Esophagus muscularis mucosa (tissue), 4 donors: ENCODE results near the gene RPL18. TPM values are rescaled to one million over a fixed set of nuclear protein-coding genes. Genes with fewer than 3 reads are reported as not detected.

Source experiments
- DNase-seq: peaks from one replicate; pipeline ENCODE4 v3.0.0-alpha.2; 2017; ENCODE audit errors: extremely low spot score
- H3K27ac ChIP-seq, 4 donors: fragments of 200-600 bp; sonication (generic); replicated peaks in 1 of 4; 1 replicate in 3 of 4; 2 replicates in 1 of 4; pipeline ENCODE4 v1.5.1; 2016 to 2019; ENCODE audit warnings: mild to moderate bottlenecking in 1 of 4
- H3K27me3 ChIP-seq, 4 donors: fragments of 200-600 bp; sonication (generic); one replicate each; pipeline versions ENCODE4 v1.5.1 to v1.6.0; 2016 to 2019
- H3K36me3 ChIP-seq, 4 donors: fragments of 200-600 bp; sonication (generic); one replicate each; pipeline ENCODE4 v1.5.1; 2016 to 2019
- H3K4me1 ChIP-seq, 4 donors: fragments of 200-600 bp; sonication (generic); one replicate each; pipeline ENCODE4 v1.5.1; 2016 to 2019
- H3K4me3 ChIP-seq, 4 donors: fragments of 200-600 bp; sonication (generic); 1 replicate in 2 of 4; 2 replicates in 2 of 4; pipeline ENCODE4 v1.5.1; 2016 to 2019; ENCODE audit warnings: mild to moderate bottlenecking in 4 of 4, moderate library complexity in 1 of 4
- H3K9me3 ChIP-seq, 4 donors: fragments of 200-600 bp; sonication (generic); 1 replicate in 3 of 4; 2 replicates in 1 of 4; pipeline ENCODE4 v1.5.1; 2016 to 2019
- CTCF ChIP-seq, 3 experiments: fragments of 200-600 bp in 2 of 3; fragments of 450-650 bp in 1 of 3; sonication (generic) in 2 of 3; IDR thresholded peaks; one replicate each; pipeline ENCODE4 v1.5.1; 2017 to 2019; ENCODE audit warnings: antibody characterized with exemption in 3 of 3, mild to moderate bottlenecking in 2 of 3, moderate library complexity in 1 of 3
- EP300 ChIP-seq: sonication (generic); formaldehyde crosslinking; IDR thresholded peaks from one replicate; pipeline ENCODE4 v1.6.1; 2017; ENCODE audit warnings: antibody characterized with exemption
- POLR2A ChIP-seq: fragments of 450-650 bp; IDR thresholded peaks from one replicate; pipeline ENCODE4 v1.6.1; 2017; ENCODE audit warnings: antibody characterized with exemption, moderate library complexity, mild to moderate bottlenecking, low read depth
- POLR2AphosphoS5 ChIP-seq, 2 donors: sonication (generic); formaldehyde crosslinking; IDR thresholded peaks; one replicate each; pipeline ENCODE4 v1.6.1; 2017; ENCODE audit warnings: antibody characterized with exemption in 2 of 2
- WGBS: methylation state at CpG from one replicate; pipeline ENCODE4 v1.1.5; 2018; 5-methylcytosine and 5-hydroxymethylcytosine counted together
- intact Hi-C: fragments of 100-400 bp; cut with DNase I; formaldehyde crosslinking; loops from one replicate; pipeline ENCODE4 v1.15.1; 2023
- total RNA-seq, 4 donors: library from RNA; depleted of rRNA; stranded (reverse); fragments of >200 nt; gene quantifications; one replicate each; pipeline versions ENCODE4 v1.1.0 to v1.2.1, GENCODE V29; 2016

The RPL18 gene
- total RNA-seq, 4 donors from 2014 or later: 1,298 to 2,105 (median 1,742) TPM

- Histone ChIP-seq H3K27me3 (peaks cover 0 to 29% (median 0%) of the 10 kb centered on the region in 4 donors), H3K9me3 (no peaks in the 10 kb centered on the region), H3K36me3 (no peaks in the 10 kb centered on the region), H3K4me1 (no peaks in the 10 kb centered on the region), H3K27ac (no peak overlapping the region), H3K4me3 (no peak overlapping the region)
- TF ChIP-seq POLR2A (no peak), CTCF (IDR thresholded peaks at IDR 0.05) (no peak), POLR2AphosphoS5 (IDR thresholded peaks at IDR 0.05) (no peak), EP300 (no peak)
- intact Hi-C loops: no loop called here
- 86% methylated on average over 13 of the region's 21 CpGs for WGBS
- no peak for DNase-seq
These were observed 18.1 kb downstream of the RPL18 start for GRCh38 chr19:48600679-48601417.

- Histone ChIP-seq H3K4me3 (no peak overlapping the region), H3K36me3 (no peaks in the 10 kb centered on the region), H3K27ac (no peak overlapping the region), H3K4me1 (no peaks in the 10 kb centered on the region), H3K27me3 (peaks cover 0 to 29% (median 0%) of the 10 kb centered on the region in 4 donors), H3K9me3 (no peaks in the 10 kb centered on the region)
- intact Hi-C loops: no loop called here
- no peak for TF ChIP-seq CTCF (IDR thresholded peaks at IDR 0.05)
- no peak for TF ChIP-seq EP300
- no peak for TF ChIP-seq POLR2A
- TF ChIP-seq POLR2AphosphoS5 (IDR thresholded peaks at IDR 0.05): no peak
- 66% methylated on average over 22 of the region's 30 CpGs for WGBS
- no peak for DNase-seq
These were observed 19.8 kb downstream of the RPL18 start for GRCh38 chr19:48598996-48599700.

GRCh38 chr19:48596679-48597465, 22.1 kb downstream of the RPL18 start:
- H3K27me3 ChIP-seq: peaks cover 0 to 29% (median 0%) of the 10 kb centered on the region in 4 donors
- intact Hi-C loops: no loop called here
- no peak for TF ChIP-seq POLR2AphosphoS5 (IDR thresholded peaks at IDR 0.05)
- TF ChIP-seq CTCF (IDR thresholded peaks at IDR 0.05): no peak
- no peak for TF ChIP-seq POLR2A
- TF ChIP-seq EP300: no peak
- H3K27ac ChIP-seq: no peak overlapping the region
- no peaks in the 10 kb centered on the region for H3K36me3 ChIP-seq
- no peak overlapping the region for H3K4me3 ChIP-seq
- no peaks in the 10 kb centered on the region for H3K4me1 ChIP-seq
- no peaks in the 10 kb centered on the region for H3K9me3 ChIP-seq
- WGBS: 81% methylated on average over 38 of the region's 39 CpGs
- DNase-seq: no peak

GRCh38 chr19:48596237-48596636, 22.7 kb downstream of the RPL18 start:
- H3K27ac ChIP-seq: no peak overlapping the region
- WGBS: 68% methylated on average over 2 of the region's 4 CpGs
- intact Hi-C loops: no loop called here
- no peaks in the 10 kb centered on the region for H3K9me3 ChIP-seq
- no peaks in the 10 kb centered on the region for H3K4me1 ChIP-seq
- no peak for TF ChIP-seq POLR2A
- TF ChIP-seq EP300: no peak
- DNase-seq: no peak
- H3K36me3 ChIP-seq: no peaks in the 10 kb centered on the region
- no peak overlapping the region for H3K4me3 ChIP-seq
- peaks cover 0 to 28% (median 0%) of the 10 kb centered on the region in 4 donors for H3K27me3 ChIP-seq

- no peaks in the 10 kb centered on the region for H3K9me3 ChIP-seq
- no peaks in the 10 kb centered on the region for H3K36me3 ChIP-seq
- H3K4me1 ChIP-seq: no peaks in the 10 kb centered on the region
- DNase-seq: no peak
- no peak overlapping the region for H3K27ac ChIP-seq
- TF ChIP-seq CTCF (IDR thresholded peaks at IDR 0.05): no peak
- no peak for TF ChIP-seq POLR2AphosphoS5 (IDR thresholded peaks at IDR 0.05)
- TF ChIP-seq EP300: no peak
- TF ChIP-seq POLR2A: no peak
- intact Hi-C loops: no loop called here
- 59% methylated on average over 6 of the region's 6 CpGs for WGBS
- peaks cover 0 to 24% (median 0%) of the 10 kb centered on the region in 4 donors for H3K27me3 ChIP-seq
- H3K4me3 ChIP-seq: no peak overlapping the region
These were observed 23.1 kb downstream of the RPL18 start for GRCh38 chr19:48595833-48596232.
